ENCODE results near the gene MRPL58. TPM values are rescaled to one million over a fixed set of nuclear protein-coding genes. Genes with fewer than 3 reads are reported as not detected.
A peak's percentile ranks its signal among the peaks of the same experiment; 100 is the strongest.

Gene MRPL58
- total RNA-seq, 2 experiments from 2014 or later, result 64.6 to 66.5 TPM

DNA sequence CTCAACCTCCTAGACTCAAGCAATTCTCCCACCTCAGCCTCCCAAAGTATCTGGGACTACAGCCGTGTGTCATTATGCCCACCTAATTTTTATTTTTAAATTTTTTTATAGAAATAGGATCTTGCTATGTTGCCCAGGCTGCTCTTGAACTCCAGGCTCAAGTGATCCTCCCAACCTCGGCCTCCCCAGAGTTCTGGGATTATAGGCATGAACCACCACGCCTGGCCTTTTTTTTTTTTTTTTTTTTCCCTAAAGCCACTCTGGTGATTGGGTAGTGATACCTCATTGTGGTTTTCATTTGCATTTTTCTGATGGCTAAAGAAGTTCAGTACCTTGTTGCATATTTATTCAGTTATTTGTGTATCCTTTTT lies 26.3 kb upstream of the MRPL58 start:
- H3K4me1 Mint-ChIP-seq, result peaks cover 17% of the 10 kb centered on the region
- ChIA-PET POLR2A (no interaction called here), CTCF (interaction anchor here (0.6 kb wide), 1 partner anchor 117 kb away, joined by 3 read pairs; no protein-coding TSS in a partner anchor)
- intact Hi-C loops (cut with DNase I, micrococcal nuclease), result loop anchor here in 1 of 2 experiments (2.0 kb wide), 1 partner anchor 61 kb away; the partner anchor contains the start of genes ATP5PD and KCTD2
- DNase-seq, result no peak
- H3K4me3 Mint-ChIP-seq, result no peak overlapping the region
- no peaks in the 10 kb centered on the region for H3K9me3 Mint-ChIP-seq (ENCODE audit: low read depth)
- peaks cover 10% of the 10 kb centered on the region for H3K27me3 Mint-ChIP-seq
- H3K27ac Mint-ChIP-seq, result no peak overlapping the region
- no peak for ATAC-seq
- H3K36me3 Mint-ChIP-seq (ENCODE audit: low read depth), result no peaks in the 10 kb centered on the region

DNA sequence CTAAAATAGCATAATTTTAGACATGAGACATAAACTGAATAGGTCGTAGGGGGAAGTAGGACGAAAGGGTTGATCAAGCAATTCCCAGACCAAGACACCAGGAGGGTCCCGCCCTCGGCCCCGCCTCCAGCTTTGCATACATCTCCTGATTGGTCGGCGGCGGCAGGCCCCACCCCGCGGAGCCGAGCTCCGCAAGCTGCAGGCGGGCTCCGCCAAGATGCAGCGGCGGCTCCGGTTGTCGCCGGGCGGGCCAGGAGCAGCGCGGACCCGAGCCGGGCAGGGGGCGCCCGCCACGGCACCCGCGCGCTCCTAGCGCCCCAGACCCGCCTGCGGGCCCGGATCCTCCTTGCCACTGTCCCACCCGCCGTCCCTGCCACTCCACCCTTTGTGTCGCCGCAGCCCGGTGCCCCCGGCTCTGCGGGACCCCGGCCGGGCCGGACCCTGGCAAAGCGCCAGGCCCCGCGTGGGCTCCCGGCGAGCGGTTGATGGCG lies 25.0 kb upstream of the MRPL58 start, which contains the start of gene CDR2L:
TSS of gene CDR2L (plus strand) at position 215 of the 491 bp plus-strand sequence. CDS start 412 bp downstream, outside the sequence.
- DNase-seq, result peak; percentile 95
- ChIA-PET CTCF (interaction anchor here (0.6 to 5.2 kb wide), 15 partner anchors 11 to 465 kb away, joined by 3 to 31 read pairs (median 4); partner anchors contain the start of genes HID1, MIF4GD and MRPL58), POLR2A (interaction anchor here (1.0 to 1.5 kb wide), 3 partner anchors 25 to 167 kb away, joined by 3 to 6 read pairs (median 4); partner anchors contain the start of genes FDXR, JPT1 and MRPL58)
- peak; percentile 98 for ATAC-seq
- Mint-ChIP-seq H3K27ac (no peak within 1 kb of the TSS), H3K27me3 (peaks cover 10% of the 10 kb centered on the region), H3K4me1 (peaks cover 9% of the 10 kb centered on the region), H3K9me3 (ENCODE audit: low read depth) (no peaks in the 10 kb centered on the region), H3K36me3 (ENCODE audit: low read depth) (no peaks in the 10 kb centered on the region), H3K4me3 (peak within 1 kb of the TSS; percentile 73)
- intact Hi-C loops (cut with DNase I, micrococcal nuclease), result loop anchor here (1.0 to 2.0 kb wide), 7 partner anchors 15 to 602 kb away; partner anchors contain the start of genes KCTD2 (in 2 of the 2), ATP5PD (in 1 of the 2), HID1 (in 1 of the 2) and LLGL2 (in 1 of the 2)

DNA sequence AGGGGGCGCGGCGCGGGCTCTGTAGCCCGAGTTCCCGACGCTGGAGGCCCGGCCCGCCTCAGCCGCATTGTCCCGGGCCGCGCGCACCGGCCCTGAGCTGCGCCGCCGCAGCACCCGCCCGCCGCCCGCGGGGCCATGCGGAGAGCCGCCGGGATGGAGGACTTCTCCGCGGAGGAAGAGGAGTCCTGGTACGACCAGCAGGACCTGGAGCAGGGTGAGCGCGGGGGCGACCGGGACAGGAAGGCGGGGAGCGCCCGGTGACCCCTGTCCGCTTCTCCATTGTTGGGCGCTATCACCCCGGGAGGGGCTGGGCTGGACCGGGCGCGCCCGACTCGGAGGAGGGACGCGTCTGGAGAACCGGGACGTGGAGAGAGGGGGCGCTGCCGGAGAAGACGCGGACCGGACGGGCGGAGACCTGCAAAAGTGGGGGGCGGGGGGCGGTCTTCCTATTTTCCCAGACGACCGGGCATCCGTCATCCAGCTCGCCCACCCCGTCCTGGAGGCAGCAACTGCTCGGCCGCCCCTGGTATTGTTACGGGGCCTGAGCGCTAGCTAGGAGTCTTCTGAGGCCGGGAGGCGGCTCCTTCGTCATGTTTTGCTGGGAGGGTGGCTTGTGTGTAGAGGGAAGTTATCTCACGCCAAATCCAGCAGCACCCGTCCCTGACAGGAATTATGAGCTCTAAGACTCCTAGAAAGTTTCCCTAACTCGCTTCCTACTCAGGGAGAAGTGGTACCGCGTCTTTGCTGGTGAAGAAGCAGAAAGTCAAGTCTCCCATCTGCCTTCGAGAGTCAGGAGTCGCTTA lies 24.4 kb upstream of the MRPL58 start:
- Mint-ChIP-seq H3K36me3 (ENCODE audit: low read depth) (no peaks in the 10 kb centered on the region), H3K27me3 (peaks cover 10% of the 10 kb centered on the region), H3K9me3 (ENCODE audit: low read depth) (no peaks in the 10 kb centered on the region), H3K4me1 (peaks cover 9% of the 10 kb centered on the region), H3K4me3 (peak overlapping the region; percentile 66), H3K27ac (no peak overlapping the region)
- intact Hi-C loops (cut with DNase I, micrococcal nuclease), result loop anchor here (1.0 to 2.0 kb wide), 7 partner anchors 16 to 601 kb away; partner anchors contain the start of genes KCTD2 (in 2 of the 2), ATP5PD (in 1 of the 2), HID1 (in 1 of the 2) and LLGL2 (in 1 of the 2)
- POLR2A ChIA-PET, result interaction anchor here (0.5 to 1.5 kb wide), 4 partner anchors 24 to 1541 kb away, joined by 3 to 6 read pairs (median 4); partner anchors contain the start of genes FDXR, JPT1 and MRPL58
- DNase-seq (peak; percentile 45), ATAC-seq (peak; percentile 57)
- CTCF ChIA-PET, result interaction anchor here (0.6 to 5.2 kb wide), 13 partner anchors 12 to 424 kb away, joined by 3 to 31 read pairs (median 4); partner anchors contain the start of genes HID1 and MRPL58

DNA sequence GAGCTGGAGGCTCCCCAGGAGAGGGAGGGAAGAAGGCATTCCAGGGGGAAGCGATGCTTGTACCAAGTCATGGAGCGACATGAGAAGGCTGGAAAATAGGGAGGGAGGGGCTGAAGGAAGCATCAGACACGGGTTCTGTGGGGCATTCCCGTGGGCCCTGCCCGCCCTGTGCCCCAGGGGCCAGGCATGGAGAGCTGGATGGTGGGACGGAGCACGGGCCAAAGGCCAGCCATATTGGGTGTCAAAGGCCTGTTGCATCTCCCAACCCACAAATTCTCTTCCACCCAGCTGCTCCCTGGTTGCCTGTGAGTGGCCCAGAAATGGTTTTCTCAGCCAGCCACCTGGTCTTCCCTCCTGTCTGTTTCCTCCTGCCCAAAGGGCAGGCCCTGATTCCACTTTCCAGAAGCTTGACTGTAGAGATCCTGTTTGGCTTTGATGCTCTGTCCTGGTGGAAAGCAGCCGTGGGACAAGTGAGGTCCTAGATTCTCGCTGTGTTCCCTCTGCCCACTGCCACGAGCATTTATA lies 21.8 kb upstream of the MRPL58 start:
- intact Hi-C loops (cut with DNase I, micrococcal nuclease), result no loop called here
- no peak for ATAC-seq
- ChIA-PET POLR2A (no interaction called here), CTCF (interaction anchor here (1.0 to 5.2 kb wide), 2 partner anchors 22 to 29 kb away, joined by 3 to 28 read pairs; partner anchors contain the start of gene MRPL58)
- Mint-ChIP-seq H3K9me3 (ENCODE audit: low read depth) (no peaks in the 10 kb centered on the region), H3K36me3 (ENCODE audit: low read depth) (no peaks in the 10 kb centered on the region), H3K4me1 (peaks cover 9% of the 10 kb centered on the region), H3K4me3 (no peak overlapping the region), H3K27ac (no peak overlapping the region), H3K27me3 (peaks cover 8% of the 10 kb centered on the region)
- no peak for DNase-seq

DNA sequence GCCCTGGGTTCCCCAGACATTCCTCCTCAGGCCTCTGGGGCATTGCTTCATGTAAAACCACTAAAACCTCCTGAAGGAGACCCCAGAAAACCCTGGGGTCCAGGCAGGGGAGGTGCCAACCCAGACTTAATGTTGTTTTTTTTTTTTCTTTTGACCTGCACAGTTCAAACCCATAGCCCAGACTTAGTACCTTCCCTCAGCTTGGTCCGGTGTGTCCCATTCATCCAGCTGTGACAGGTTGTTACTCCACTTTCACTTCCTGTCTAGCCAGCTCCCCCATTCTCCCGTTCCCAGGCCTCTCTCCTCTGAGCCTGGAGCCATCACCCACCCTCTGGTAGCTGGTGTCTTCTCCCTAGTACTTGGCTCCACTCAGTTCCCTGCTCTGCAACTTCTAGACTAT lies 20.2 kb upstream of the MRPL58 start:
- CTCF ChIA-PET, result interaction anchor here (2.1 kb wide), 1 partner anchor 20 kb away, joined by 10 read pairs; the partner anchor contains the start of gene MRPL58
- no peak overlapping the region for H3K27ac Mint-ChIP-seq
- H3K4me1 Mint-ChIP-seq, result peaks cover under 1% of the 10 kb centered on the region
- no peaks in the 10 kb centered on the region for H3K36me3 Mint-ChIP-seq (ENCODE audit: low read depth)
- H3K4me3 Mint-ChIP-seq, result no peak overlapping the region
- H3K27me3 Mint-ChIP-seq, result peaks cover 4% of the 10 kb centered on the region
- POLR2A ChIA-PET, result interaction anchor here (0.6 kb wide), 1 partner anchor 26 kb away, joined by 5 read pairs; no protein-coding TSS in a partner anchor
- intact Hi-C loops (cut with DNase I, micrococcal nuclease), result no loop called here
- H3K9me3 Mint-ChIP-seq (ENCODE audit: low read depth), result no peaks in the 10 kb centered on the region
- ATAC-seq (no peak), DNase-seq (no peak)

DNA sequence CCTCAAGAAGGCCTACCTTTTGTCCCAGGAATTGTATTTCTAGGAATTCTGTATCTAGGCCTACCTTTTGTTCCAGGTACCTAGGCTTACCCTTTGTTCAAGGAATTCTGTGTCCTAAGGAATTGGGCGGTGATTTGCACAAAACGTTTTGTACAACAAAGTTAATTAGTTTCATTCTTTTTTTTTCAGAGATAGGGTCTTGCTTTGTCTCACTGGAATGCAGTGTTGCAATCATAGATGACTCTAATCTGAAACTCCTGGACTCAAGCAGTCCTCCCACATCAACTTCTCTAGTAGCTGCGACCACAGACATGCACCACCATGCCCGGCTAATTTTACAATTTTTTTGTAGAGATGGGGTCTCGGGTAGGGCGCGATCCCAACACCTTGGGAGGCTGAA lies 18.0 kb upstream of the MRPL58 start:
- intact Hi-C loops (cut with DNase I, micrococcal nuclease), result no loop called here
- Mint-ChIP-seq H3K27me3 (no peaks in the 10 kb centered on the region), H3K4me1 (peaks cover 3% of the 10 kb centered on the region), H3K4me3 (no peak overlapping the region), H3K36me3 (ENCODE audit: low read depth) (no peaks in the 10 kb centered on the region), H3K9me3 (ENCODE audit: low read depth) (no peaks in the 10 kb centered on the region), H3K27ac (no peak overlapping the region)
- DNase-seq (no peak), ATAC-seq (no peak)
- ChIA-PET POLR2A (interaction anchor here (0.6 kb wide), 1 partner anchor 418 kb away, joined by 4 read pairs; no protein-coding TSS in a partner anchor), CTCF (interaction anchor here (1.2 to 2.5 kb wide), 3 partner anchors 18 to 33 kb away, joined by 3 to 10 read pairs (median 3); partner anchors contain the start of gene MRPL58)

DNA sequence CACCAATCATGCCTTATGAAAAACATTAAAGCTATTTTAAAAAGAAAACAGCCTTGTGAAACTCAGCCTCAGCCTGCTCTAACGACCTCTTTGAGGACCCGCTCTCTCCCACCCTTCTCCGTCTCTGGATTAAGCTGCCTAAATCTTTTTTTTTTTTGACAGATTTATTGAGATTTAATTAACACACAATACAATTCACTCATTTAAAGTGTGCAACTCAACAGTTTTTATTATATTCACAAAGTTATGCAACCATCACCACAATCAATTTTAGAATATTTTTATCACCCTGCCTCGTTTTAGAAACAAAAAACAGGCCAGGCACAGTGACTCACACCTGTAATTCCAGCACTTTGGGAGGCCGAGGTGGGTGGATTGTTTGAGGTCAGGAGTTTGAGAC lies 16.6 kb upstream of the MRPL58 start:
- H3K4me1 Mint-ChIP-seq, result peaks cover 3% of the 10 kb centered on the region
- intact Hi-C loops (cut with DNase I, micrococcal nuclease), result no loop called here
- no peaks in the 10 kb centered on the region for H3K9me3 Mint-ChIP-seq (ENCODE audit: low read depth)
- ChIA-PET CTCF (interaction anchor here (2.5 kb wide), 1 partner anchor 34 kb away, joined by 10 read pairs; no protein-coding TSS in a partner anchor), POLR2A (no interaction called here)
- ATAC-seq (no peak), DNase-seq (no peak)
- no peak overlapping the region for H3K27ac Mint-ChIP-seq
- H3K27me3 Mint-ChIP-seq, result no peaks in the 10 kb centered on the region
- no peaks in the 10 kb centered on the region for H3K36me3 Mint-ChIP-seq (ENCODE audit: low read depth)
- H3K4me3 Mint-ChIP-seq, result no peak overlapping the region

DNA sequence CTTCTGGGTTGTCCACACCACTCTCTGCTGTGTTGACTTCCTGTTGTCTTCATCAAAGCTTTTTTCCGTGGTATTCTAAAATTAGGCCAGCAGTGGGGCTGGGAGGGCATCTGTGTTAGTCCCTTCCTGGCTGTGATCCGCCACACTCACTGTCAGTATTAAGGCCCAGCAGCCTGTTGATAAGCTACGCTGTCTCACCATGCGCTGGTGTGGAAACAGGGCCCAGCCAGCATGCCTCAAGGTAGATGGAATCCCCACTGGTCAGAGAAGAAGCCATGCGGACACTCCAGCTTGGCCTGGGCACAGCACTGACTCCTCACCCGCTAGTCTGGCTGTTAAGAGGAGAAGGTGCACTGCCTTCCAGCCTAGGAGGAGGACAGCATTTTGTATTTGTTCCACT lies 13.7 kb upstream of the MRPL58 start:
- Mint-ChIP-seq H3K36me3 (ENCODE audit: low read depth) (no peaks in the 10 kb centered on the region), H3K27ac (no peak overlapping the region), H3K4me3 (no peak overlapping the region), H3K9me3 (ENCODE audit: low read depth) (no peaks in the 10 kb centered on the region), H3K4me1 (peaks cover 6% of the 10 kb centered on the region), H3K27me3 (no peaks in the 10 kb centered on the region)
- ChIA-PET CTCF (interaction anchor here (0.6 to 1.4 kb wide), 3 partner anchors 14 to 60 kb away, joined by 3 to 6 read pairs (median 4); partner anchors contain the start of gene MRPL58), POLR2A (no interaction called here)
- ATAC-seq, result no peak
- DNase-seq, result no peak
- intact Hi-C loops (cut with DNase I, micrococcal nuclease), result no loop called here

DNA sequence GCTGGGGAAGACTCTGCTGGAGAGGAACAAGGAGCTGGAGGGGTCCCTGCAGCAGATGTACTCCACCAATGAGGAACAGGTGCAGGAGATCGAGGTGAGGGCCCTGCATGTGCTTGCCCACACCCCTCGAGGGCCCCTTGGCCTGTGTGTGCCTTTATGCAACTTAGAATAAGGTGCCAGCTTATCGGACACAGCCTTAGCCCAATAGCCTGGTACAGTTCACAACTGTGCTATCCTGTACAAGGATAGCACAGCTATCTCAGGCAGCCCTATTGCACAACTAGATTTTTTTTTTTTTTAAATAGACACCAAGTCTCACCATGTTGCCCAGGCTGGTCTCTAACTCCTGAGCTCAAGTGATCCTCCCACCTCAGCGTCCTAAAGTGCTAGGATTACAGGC lies 12.9 kb upstream of the MRPL58 start:
- ChIA-PET CTCF (interaction anchor here (1.2 to 1.4 kb wide), 2 partner anchors 13 to 38 kb away, joined by 3 to 6 read pairs; partner anchors contain the start of gene MRPL58), POLR2A (no interaction called here)
- Mint-ChIP-seq H3K27ac (no peak overlapping the region), H3K27me3 (no peaks in the 10 kb centered on the region), H3K36me3 (ENCODE audit: low read depth) (no peaks in the 10 kb centered on the region), H3K4me1 (peaks cover 6% of the 10 kb centered on the region), H3K4me3 (no peak overlapping the region), H3K9me3 (ENCODE audit: low read depth) (no peaks in the 10 kb centered on the region)
- DNase-seq, result no peak
- intact Hi-C loops (cut with DNase I, micrococcal nuclease), result no loop called here
- no peak for ATAC-seq

DNA sequence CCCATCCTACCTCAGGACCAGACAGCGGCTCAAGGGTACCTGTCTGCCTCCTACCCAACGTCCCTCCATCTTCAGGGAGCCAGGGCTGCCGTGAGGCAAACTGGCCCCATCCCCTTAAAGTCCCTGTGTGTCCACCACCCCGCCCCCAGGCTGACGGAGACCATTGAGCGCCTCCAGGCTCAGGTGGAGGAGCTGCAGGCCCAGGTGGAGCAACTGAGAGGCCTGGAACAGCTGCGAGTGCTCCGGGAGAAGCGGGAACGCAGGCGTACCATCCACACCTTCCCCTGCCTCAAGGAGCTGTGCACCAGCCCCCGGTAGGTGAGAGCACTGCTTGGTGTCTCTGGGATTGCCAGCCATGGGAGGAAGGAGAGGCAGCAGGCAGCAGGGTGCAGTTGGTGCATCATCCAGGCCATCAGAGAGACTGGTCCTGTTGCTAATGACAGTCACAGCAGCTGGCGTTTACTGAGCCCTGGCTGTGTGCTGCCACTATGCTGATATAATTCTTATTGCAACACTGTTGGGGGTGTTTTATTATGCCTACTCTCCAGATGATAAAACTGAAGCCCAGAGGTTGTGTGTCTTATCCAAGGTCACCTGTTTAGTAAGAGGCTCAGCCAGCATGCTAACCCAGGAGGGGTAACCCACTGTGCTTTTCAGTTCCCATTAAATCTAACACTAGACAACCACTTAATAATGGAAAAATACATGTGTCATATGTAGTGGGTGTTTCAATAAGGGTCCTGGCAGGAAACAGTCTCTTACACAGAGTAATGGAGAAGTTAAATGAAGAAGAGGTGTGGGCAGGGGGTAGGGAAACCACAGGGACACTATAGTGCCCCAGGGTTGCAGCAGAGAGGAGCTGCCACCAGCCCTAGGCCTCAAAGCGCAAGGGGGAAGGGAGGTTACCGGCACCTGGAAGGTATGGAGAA lies 10.3 kb upstream of the MRPL58 start:
- H3K4me1 Mint-ChIP-seq, result peaks cover 6% of the 10 kb centered on the region
- no peaks in the 10 kb centered on the region for H3K9me3 Mint-ChIP-seq (ENCODE audit: low read depth)
- no peaks in the 10 kb centered on the region for H3K27me3 Mint-ChIP-seq
- H3K27ac Mint-ChIP-seq, result no peak overlapping the region
- CTCF ChIA-PET, result interaction anchor here (0.6 kb wide), 1 partner anchor 181 kb away, joined by 3 read pairs; no protein-coding TSS in a partner anchor
- DNase-seq (no peak), ATAC-seq (no peak)
- no peaks in the 10 kb centered on the region for H3K36me3 Mint-ChIP-seq (ENCODE audit: low read depth)
- POLR2A ChIA-PET, result no interaction called here
- H3K4me3 Mint-ChIP-seq, result no peak overlapping the region
- intact Hi-C loops (cut with DNase I, micrococcal nuclease), result no loop called here
